Suprapubic skin (tissue), 4 donors: ENCODE data around the gene SLC35E3. TPM values are rescaled to one million over a fixed set of nuclear protein-coding genes. Genes with fewer than 3 reads are reported as not detected.

Experiments
- DNase-seq, 2 donors: peaks; one replicate each; pipeline ENCODE4 v3.0.0-alpha.2; 2019; ENCODE audit warnings: low spot score in 2 of 2
- H3K27ac ChIP-seq: fragments of 200-600 bp; sonication (generic); one replicate; pipeline ENCODE4 v1.5.1; 2019
- H3K27me3 ChIP-seq: fragments of 200-600 bp; sonication (generic); one replicate; pipeline ENCODE4 v1.5.1; 2019
- H3K36me3 ChIP-seq: fragments of 200-600 bp; sonication (generic); one replicate; pipeline ENCODE4 v1.5.1; 2019
- H3K4me1 ChIP-seq: fragments of 200-600 bp; sonication (generic); one replicate; pipeline ENCODE4 v1.5.1; 2019
- H3K4me3 ChIP-seq: fragments of 200-600 bp; sonication (generic); one replicate; pipeline ENCODE4 v1.5.1; 2019; ENCODE audit warnings: mild to moderate bottlenecking
- H3K9me3 ChIP-seq: fragments of 200-600 bp; sonication (generic); one replicate; pipeline ENCODE4 v1.5.1; 2019
- CTCF ChIP-seq, 2 donors: fragments of 200-600 bp in 1 of 2; fragments of 450-650 bp in 1 of 2; sonication (generic) in 1 of 2; IDR thresholded peaks; one replicate each; pipeline ENCODE4 v1.5.1; 2016 to 2019; ENCODE audit warnings: antibody characterized with exemption in 2 of 2, mild to moderate bottlenecking in 1 of 2, moderate library complexity in 1 of 2
- EP300 ChIP-seq: sonication (generic); formaldehyde crosslinking; IDR thresholded peaks from one replicate; pipeline ENCODE4 v1.6.1; 2017; ENCODE audit warnings: antibody characterized with exemption
- POLR2A ChIP-seq, 2 donors: fragments of 450-650 bp; IDR thresholded peaks; one replicate each; pipeline ENCODE4 v1.6.1; 2017; ENCODE audit warnings: antibody characterized with exemption in 2 of 2, mild to moderate bottlenecking in 2 of 2, moderate library complexity in 2 of 2
- POLR2AphosphoS5 ChIP-seq, 3 donors: sonication (generic); formaldehyde crosslinking; IDR thresholded peaks; one replicate each; pipeline ENCODE4 v1.6.1; 2017; ENCODE audit warnings: antibody characterized with exemption in 3 of 3
- WGBS: methylation state at CpG from one replicate; pipeline ENCODE4 v1.1.5; 2018; 5-methylcytosine and 5-hydroxymethylcytosine counted together
- total RNA-seq, 4 donors: library from RNA; depleted of rRNA; stranded (reverse); fragments of >200 nt; gene quantifications; one replicate each; pipeline ENCODE4 v1.1.0, GENCODE V29; 2016

Gene SLC35E3
- total RNA-seq, 4 donors from 2014 or later, result 3.6 to 17.0 (median 9.7) TPM

GRCh38 chr12:68793436-68793835 is 47.5 kb downstream of the SLC35E3 start:
- WGBS, result 75% methylated on average over 4 of the region's 4 CpGs
- H3K9me3 ChIP-seq, result no peaks in the 10 kb centered on the region
- H3K36me3 ChIP-seq, result no peaks in the 10 kb centered on the region
- H3K27me3 ChIP-seq, result no peaks in the 10 kb centered on the region
- H3K27ac ChIP-seq, result no peak overlapping the region
- no peaks in the 10 kb centered on the region for H3K4me1 ChIP-seq
- no peak for DNase-seq
- no peak for TF ChIP-seq POLR2A (IDR thresholded peaks at IDR 0.05)
- TF ChIP-seq CTCF (IDR thresholded peaks at IDR 0.05), result no peak
- no peak for TF ChIP-seq POLR2AphosphoS5 (IDR thresholded peaks at IDR 0.05)
- TF ChIP-seq EP300, result no peak
- H3K4me3 ChIP-seq, result no peak overlapping the region

- H3K36me3 ChIP-seq, result no peaks in the 10 kb centered on the region
- WGBS, result 90% methylated on average over 4 of the region's 4 CpGs
- H3K9me3 ChIP-seq, result no peaks in the 10 kb centered on the region
- no peaks in the 10 kb centered on the region for H3K4me1 ChIP-seq
- DNase-seq, result no peak
- no peaks in the 10 kb centered on the region for H3K27me3 ChIP-seq
- H3K27ac ChIP-seq, result no peak overlapping the region
- TF ChIP-seq EP300, result no peak
- no peak for TF ChIP-seq CTCF (IDR thresholded peaks at IDR 0.05)
- no peak for TF ChIP-seq POLR2A (IDR thresholded peaks at IDR 0.05)
- no peak for TF ChIP-seq POLR2AphosphoS5 (IDR thresholded peaks at IDR 0.05)
- no peak overlapping the region for H3K4me3 ChIP-seq
Observed at GRCh38 chr12:68793975-68794652, 48.1 kb downstream of the SLC35E3 start.

- H3K27ac ChIP-seq, result no peak overlapping the region
- WGBS, result 94% methylated on average over 3 of the region's 3 CpGs
Observed at GRCh38 chr12:68794653-68795251, 48.8 kb downstream of the SLC35E3 start.

GRCh38 chr12:68796399-68796798 is 50.4 kb downstream of the SLC35E3 start:
- WGBS, result 97% methylated on average over 15 of the region's 15 CpGs

More at GRCh38 chr12:68794653-68795251, 48.8 kb downstream of the SLC35E3 start:
- no peaks in the 10 kb centered on the region for H3K27me3 ChIP-seq
- TF ChIP-seq POLR2A (IDR thresholded peaks at IDR 0.05), result no peak
- TF ChIP-seq POLR2AphosphoS5 (IDR thresholded peaks at IDR 0.05), result no peak
- TF ChIP-seq EP300, result no peak
- no peak for TF ChIP-seq CTCF (IDR thresholded peaks at IDR 0.05)
- DNase-seq, result no peak
- no peaks in the 10 kb centered on the region for H3K9me3 ChIP-seq
- H3K36me3 ChIP-seq, result no peaks in the 10 kb centered on the region
- no peaks in the 10 kb centered on the region for H3K4me1 ChIP-seq
- no peak overlapping the region for H3K4me3 ChIP-seq

More at GRCh38 chr12:68796399-68796798, 50.4 kb downstream of the SLC35E3 start:
- TF ChIP-seq CTCF (IDR thresholded peaks at IDR 0.05) (no peak), POLR2A (IDR thresholded peaks at IDR 0.05) (no peak), EP300 (no peak), POLR2AphosphoS5 (IDR thresholded peaks at IDR 0.05) (no peak)
- H3K27me3 ChIP-seq, result no peaks in the 10 kb centered on the region
- H3K36me3 ChIP-seq, result no peaks in the 10 kb centered on the region
- no peak overlapping the region for H3K27ac ChIP-seq
- peaks cover 5% of the 10 kb centered on the region for H3K4me1 ChIP-seq
- H3K4me3 ChIP-seq, result no peak overlapping the region
- DNase-seq, result no peak
- no peaks in the 10 kb centered on the region for H3K9me3 ChIP-seq
